NCI-H1417 treated with DMSO at 0.1 percent for 48 hours (cell line): ENCODE results near the gene ADGRV1.

ENCODE experiments used
- DNase-seq: peaks from one replicate; lab custom pipeline; 2025; lab: John Stamatoyannopoulos, UW

ADGRV1 gene, protein sequence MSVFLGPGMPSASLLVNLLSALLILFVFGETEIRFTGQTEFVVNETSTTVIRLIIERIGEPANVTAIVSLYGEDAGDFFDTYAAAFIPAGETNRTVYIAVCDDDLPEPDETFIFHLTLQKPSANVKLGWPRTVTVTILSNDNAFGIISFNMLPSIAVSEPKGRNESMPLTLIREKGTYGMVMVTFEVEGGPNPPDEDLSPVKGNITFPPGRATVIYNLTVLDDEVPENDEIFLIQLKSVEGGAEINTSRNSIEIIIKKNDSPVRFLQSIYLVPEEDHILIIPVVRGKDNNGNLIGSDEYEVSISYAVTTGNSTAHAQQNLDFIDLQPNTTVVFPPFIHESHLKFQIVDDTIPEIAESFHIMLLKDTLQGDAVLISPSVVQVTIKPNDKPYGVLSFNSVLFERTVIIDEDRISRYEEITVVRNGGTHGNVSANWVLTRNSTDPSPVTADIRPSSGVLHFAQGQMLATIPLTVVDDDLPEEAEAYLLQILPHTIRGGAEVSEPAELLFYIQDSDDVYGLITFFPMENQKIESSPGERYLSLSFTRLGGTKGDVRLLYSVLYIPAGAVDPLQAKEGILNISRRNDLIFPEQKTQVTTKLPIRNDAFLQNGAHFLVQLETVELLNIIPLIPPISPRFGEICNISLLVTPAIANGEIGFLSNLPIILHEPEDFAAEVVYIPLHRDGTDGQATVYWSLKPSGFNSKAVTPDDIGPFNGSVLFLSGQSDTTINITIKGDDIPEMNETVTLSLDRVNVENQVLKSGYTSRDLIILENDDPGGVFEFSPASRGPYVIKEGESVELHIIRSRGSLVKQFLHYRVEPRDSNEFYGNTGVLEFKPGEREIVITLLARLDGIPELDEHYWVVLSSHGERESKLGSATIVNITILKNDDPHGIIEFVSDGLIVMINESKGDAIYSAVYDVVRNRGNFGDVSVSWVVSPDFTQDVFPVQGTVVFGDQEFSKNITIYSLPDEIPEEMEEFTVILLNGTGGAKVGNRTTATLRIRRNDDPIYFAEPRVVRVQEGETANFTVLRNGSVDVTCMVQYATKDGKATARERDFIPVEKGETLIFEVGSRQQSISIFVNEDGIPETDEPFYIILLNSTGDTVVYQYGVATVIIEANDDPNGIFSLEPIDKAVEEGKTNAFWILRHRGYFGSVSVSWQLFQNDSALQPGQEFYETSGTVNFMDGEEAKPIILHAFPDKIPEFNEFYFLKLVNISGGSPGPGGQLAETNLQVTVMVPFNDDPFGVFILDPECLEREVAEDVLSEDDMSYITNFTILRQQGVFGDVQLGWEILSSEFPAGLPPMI (N-terminal part only)

DNA sequence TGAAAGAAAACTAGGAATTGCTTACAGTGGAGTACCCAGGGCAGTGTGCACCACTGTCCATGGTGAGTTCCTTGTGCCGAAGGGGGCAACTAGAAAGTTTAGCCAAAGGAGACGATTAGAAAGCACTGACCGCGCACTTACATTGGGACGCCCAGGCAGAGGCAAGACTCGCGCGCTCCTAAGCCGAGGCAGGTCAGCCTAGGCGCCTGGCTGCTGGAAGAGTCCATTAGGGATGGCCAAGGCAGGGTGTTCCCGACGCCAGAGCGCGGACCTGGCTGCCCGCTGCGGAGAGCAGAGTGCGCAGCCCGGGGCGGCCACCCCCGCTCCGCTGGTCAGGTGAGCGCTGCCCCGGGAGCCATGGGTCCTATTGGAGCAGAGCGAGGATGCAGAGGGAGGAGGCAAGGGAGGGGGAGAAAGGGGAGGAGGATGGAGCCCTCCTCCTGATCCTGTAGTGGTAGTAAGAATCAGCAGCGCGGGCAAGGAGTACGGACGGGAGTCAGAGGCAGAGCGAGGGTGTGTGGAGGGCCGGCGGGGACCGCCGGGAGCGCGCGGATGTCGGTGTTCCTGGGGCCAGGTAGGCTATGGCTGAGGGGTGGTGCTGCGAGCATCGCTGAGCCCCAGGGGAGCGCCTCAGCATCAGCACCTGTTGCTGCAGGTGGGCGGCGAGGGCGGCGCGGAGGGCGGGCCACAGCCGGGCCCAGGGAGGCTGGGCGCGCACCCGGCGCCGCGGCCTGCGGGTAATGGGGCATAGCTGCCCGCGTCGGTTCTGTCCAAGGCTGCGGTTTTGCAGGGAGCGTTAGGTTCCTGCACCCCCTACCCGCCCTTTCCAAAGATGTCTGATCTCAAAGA lies at the start of gene ADGRV1:
Gene ADGRV1, plus strand, starts transcription at position 454 of the 849 bp plus-strand sequence. Its CDS starts 99 bp downstream, at position 553.
- no peak for DNase-seq

GRCh38 chr5:90510438-90510837 lies 48.2 kb upstream of the ADGRV1 start:
- no peak for DNase-seq

GRCh38 chr5:90514520-90514919 lies 44.1 kb upstream of the ADGRV1 start:
- no peak for DNase-seq

DNA sequence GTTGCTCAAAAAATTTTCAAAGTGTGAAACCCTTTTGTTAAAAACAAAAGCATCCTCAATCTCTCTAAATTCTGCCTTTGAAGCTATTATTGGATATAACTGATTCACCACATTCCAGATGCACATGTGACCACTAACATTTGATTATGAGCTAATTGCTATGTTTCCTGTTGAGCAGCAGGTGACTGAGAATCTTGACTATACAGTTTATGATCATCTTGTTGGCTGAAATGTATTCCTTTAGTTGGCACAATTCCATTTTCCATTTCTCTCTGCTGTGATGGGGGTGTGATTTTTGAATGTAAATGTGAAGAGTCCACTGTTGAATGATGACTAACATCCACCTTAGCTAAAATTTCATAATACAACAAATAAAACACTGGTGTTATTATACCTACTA lies 39.9 kb upstream of the ADGRV1 start:
- peak; percentile 39 for DNase-seq

DNA sequence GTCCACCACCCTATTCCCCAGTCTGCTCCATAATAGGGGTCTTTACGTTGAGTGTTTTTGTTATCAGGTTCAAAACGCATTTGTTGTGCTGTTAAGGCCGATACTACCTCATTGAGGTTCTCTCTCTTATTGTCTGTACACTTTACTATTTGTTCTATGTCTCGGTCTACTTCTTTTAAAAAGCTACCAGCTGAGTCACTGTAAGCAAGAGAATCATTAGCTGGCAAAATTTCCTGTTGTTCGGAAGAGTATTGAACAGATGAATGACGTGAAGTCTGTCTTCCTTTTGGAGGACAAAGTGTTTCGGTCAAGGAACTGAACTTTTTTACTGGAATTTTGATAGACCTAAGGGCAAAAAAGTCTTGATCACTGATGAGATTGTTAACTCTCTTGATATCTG lies 39.5 kb upstream of the ADGRV1 start:
- no peak for DNase-seq

DNA sequence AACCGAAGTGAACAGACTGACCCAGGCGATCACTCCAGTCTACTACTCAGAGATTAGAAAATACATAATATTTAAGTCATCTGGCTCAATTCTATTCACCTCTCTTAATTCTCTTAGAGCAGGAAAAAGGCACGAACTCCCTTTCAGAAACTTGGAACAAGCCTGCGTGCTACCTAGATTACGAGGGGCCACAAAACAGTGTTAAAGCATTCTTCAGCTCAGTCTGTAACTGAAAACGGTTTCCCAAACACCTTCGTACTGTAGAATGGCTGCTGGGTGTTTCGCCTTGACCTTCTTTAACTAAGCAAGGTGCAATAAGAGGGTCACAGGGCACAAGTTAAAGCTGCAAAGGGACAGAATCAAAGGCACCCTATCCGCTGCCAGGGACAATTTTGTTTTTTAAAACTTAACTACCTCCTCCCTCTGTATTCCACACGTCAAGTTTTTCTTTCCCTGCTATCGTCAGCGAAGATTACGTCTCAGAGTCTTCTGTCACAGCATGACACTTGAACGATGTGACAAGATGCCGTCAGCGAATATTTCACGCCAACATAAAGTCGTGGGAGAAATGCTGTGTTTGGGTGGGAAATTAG lies 29.9 kb upstream of the ADGRV1 start:
- DNase-seq, result no peak

DNA sequence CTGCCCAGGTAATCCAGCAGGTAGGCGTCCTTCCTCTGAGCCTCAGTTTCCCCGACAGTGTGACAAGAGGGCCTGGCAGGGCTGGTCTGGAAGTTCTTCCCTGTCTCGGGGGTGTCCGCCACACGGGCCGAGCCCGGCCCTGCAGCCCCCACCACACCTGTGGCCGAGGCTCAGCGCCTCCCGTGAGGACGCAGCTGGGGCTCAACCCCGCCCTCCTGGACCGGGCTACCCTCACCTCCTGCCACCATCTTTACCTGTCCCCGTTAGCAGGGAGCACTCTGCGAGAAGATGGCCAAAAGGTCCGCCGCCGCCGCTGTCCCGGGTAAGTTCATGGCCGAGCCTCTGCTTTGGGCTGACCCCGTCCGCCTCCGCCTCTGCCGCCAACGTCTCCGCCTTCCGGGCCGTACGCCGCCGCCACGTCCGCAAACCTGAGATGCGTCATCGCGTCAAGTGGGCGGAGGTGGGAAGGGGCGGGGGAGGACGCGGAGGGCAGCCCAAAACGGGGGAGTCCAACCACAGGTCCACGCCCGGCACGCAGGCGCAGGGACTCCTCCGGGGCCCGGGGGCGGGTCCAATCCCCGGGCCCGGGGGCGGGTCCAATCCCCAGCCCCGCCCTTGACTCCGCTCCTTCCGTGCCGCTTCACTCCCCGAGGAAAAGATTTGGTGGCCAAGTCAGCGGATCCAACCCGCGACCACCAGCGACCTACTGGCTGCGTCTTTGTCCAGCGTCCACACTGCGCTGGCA lies 29.2 kb upstream of the ADGRV1 start, which contains the start of gene LYSMD3:
Gene LYSMD3, minus strand, starts transcription at position 391 of the 745 bp plus-strand sequence. CDS start 4,295 bp downstream, outside the sequence.
- peak; percentile 38 for DNase-seq

DNA sequence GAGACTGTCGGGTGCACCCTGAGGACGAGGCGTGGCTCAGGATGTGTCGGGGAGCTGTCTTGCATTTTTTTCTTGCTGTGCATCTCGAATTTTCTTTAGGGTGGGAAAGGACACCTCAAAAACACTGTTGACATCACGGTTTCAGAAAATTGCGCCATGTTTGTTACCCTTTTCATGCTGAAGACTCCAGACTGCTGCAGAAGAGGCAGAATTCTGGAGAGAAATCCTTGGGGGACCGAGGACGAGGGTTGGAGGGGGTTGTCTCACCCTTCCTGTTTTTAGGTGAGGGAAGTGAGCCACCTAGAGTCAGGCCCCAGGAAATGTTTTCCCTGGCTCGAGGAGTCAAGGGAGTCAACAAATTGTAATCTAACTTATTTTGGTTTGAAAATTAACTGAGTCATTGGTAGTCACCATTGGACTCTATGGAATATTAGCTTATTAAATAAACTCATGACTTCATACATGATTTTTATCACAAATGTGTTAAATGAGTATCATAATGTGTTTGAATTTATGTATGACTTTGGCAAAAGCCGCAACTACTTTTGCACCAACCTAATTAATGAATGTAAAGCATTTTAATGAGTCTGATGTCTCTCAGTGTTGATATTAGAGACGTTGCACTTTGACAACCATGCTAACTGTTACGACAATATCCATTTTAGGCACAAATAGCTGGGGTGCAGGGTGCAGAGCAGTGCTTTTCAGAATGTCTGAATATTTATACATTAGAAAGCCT lies 28.5 kb upstream of the ADGRV1 start:
- DNase-seq, result no peak

DNA sequence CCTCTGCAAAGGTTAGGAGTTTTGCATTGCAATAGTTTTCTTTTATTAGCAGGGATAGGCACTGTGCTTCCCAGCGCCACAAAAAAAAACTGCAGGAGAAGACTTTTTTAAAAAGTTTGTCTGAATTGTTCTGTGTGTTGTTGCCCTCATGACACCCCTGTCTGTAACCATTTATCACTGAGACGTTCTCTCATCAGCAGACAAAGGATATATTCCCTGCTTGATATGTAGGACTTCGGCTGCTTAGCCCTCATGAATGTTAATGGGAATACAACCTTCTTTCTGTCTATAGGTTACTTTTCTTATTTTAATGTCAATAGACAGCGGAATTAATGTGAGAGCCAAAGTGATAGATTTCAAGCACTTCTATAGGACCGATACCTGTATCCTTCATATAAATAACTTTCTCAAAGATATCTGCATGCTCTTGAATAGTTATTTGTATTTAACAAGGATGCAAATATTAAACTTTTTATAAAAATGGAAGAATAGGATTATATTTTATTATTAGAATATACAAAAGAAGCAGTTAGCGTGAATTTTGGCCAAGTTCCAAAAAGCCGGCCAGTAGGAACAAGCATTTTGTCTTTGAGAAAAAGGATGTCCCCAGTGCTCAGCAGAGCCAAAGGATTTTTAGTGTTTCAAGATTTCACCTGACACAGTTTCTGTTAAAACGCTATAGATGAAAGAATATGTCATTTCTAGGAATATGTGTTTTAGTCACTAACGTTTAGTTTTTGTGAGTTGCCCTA lies 27.7 kb upstream of the ADGRV1 start:
- no peak for DNase-seq

DNA sequence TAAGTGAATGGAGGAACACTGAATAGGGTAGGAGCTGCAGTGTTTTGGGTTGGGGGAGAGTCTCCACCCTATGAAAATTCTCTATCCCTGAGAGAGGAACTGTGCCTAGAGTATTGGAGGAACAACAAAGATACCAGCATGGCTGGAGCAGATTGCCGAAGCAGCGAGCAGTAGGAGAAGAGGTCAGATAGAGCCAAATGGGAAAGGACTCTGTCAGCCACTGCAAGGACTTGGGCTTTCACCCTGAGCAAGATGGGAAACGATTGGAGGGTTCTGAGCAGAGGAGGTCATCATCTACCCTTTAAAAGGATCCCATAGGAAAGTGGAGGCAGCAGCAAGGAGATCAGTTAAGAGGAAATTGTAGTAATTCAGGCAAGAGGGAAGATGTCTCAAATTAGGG lies 24.8 kb upstream of the ADGRV1 start:
- no peak for DNase-seq

DNA sequence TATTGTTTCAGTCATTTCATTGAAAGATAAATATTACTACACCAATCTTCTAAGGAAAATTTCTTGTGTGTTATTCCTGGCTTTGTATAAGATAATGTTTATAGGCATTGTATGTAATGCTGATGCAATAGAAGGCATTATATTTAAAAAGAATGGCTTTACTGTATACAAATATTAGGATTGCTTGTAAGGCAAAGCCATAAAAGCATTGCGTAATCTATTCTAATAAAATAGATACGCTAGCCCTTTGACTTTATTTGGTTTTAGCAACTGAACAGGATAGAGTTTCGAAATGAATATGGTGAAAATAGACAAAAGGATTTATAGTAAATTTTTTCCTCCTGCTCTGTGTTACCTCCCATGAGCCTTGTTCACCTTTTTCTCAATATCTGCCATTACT lies 23.7 kb upstream of the ADGRV1 start:
- no peak for DNase-seq

- no peak for DNase-seq
Measured at GRCh38 chr5:90542827-90543519, 15.6 kb upstream of the ADGRV1 start.

GRCh38 chr5:90545511-90545910 lies 13.1 kb upstream of the ADGRV1 start:
- DNase-seq, result no peak

GRCh38 chr5:90546216-90546837 lies 12.3 kb upstream of the ADGRV1 start:
- DNase-seq, result no peak

- no peak for DNase-seq
Measured at GRCh38 chr5:90547072-90547536, 11.5 kb upstream of the ADGRV1 start.

DNA sequence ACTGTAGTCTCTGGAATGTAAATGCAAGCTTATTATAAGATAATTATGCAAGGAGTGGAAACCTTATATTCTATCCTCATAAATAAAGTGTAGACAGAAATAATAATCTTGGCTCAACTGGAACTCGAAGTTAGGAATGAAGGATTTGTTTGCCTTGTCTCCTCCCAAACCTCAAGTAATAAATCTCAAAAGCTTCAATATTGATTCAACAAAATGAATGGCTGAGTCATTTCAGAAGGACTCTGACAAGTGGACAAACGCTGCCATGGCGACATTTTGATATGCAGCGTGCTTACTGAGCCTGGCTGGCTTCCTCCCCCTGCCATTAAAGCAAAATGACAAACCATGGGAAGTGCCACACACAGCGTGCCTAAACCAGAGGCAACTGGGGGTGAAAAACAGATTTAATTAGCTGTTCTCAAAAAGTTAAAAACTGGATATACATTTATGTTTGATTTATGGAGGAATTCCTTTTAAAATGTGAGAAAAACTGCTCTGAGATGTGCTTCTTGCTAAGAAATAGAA lies 10.5 kb upstream of the ADGRV1 start:
- peak; percentile 58 for DNase-seq

- no peak for DNase-seq
Measured at GRCh38 chr5:90549223-90549622, 9.4 kb upstream of the ADGRV1 start.
